K562 (cell line): ENCODE measurements around the gene NRXN3. TPM values are rescaled to one million over a fixed set of nuclear protein-coding genes. Genes with fewer than 3 reads are reported as not detected.

Experiments used
- ATAC-seq: fragments of 200-7000 bp; cut with Tn5 transposase; 3 replicates; pipeline ENCODE4 v1.9.1; 2020; ENCODE audit warnings: moderate library complexity
- BruUV-seq: library from RNA; stranded (reverse); fragments of 400-500 nt; replicated peaks from 2 replicates; lab custom pipeline; 2021; lab: Mats Ljungman, UMichigan
- CTCF ChIA-PET: fragments of 300-600 bp; formaldehyde crosslinking; extraction: SDS; loops from one replicate; lab custom pipeline; 2021; ENCODE audit warnings: low intra/inter-chr PET ratio; lab: Yijun Ruan, JAX
- POLR2A ChIA-PET: fragments of 300-600, 350-650 bp; sonication (Branson Sonifier 250); formaldehyde crosslinking; extraction: SDS; loops from one replicate; lab custom pipeline; 2021; ENCODE audit warnings: antibody characterized with exemption, inconsistent platforms; lab: Yijun Ruan, JAX
- DNase-seq, 4 experiments: peaks; one replicate each; pipeline versions ENCODE4 v3.0.0 to v3.0.0-alpha.2; 2011 to 2018; ENCODE audit warnings: low spot score in 3 of 4, mixed read lengths in 3 of 4; ENCODE audit errors: extremely low read depth in 1 of 4
- FAIRE-seq: peaks from 2 replicates; lab custom pipeline; 2011; peaks lifted over from hg19 to GRCh38; lab: Jason Lieb, UNC
- H2AFZ ChIP-seq: 2 replicates; pipeline ENCODE4 v1.6.0; 2011; ENCODE audit warnings: low read depth, low read length, control low read depth, inconsistent platforms
- H3K27ac ChIP-seq: fragments of 200-600 bp; 3 replicates; pipeline ENCODE4 v1.8.0; 2011; ENCODE audit warnings: low read depth, mild to moderate bottlenecking, control low read depth, inconsistent platforms, low read length, moderate library complexity, mixed read lengths; ENCODE audit errors: extremely low read depth
- H3K27me3 ChIP-seq, 2 experiments: fragments of 300-600 bp in 1 of 2; 2 replicates in 1 of 2; 3 replicates in 1 of 2; pipeline versions ENCODE4 v1.6.0 to v1.8.0; 2011; ENCODE audit warnings: inconsistent platforms in 2 of 2, low read length in 2 of 2, mild to moderate bottlenecking in 1 of 2, mixed read lengths in 1 of 2, moderate library complexity in 1 of 2; ENCODE audit not compliant: control insufficient read depth in 2 of 2, insufficient read depth in 2 of 2
- H3K36me3 ChIP-seq: fragments of 300-600 bp; 3 replicates; pipeline ENCODE4 v1.8.0; 2011; ENCODE audit warnings: mild to moderate bottlenecking, low read length, inconsistent platforms; ENCODE audit not compliant: control insufficient read depth, insufficient read depth
- H3K4me1 ChIP-seq, 2 experiments: fragments of 200-600 bp in 1 of 2; replicated peaks in 1 of 2; 2 replicates in 1 of 2; 3 replicates in 1 of 2; pipeline versions ENCODE4 v1.5.1 to v1.8.0; 2011; ENCODE audit warnings: inconsistent platforms in 2 of 2, low read length in 2 of 2, mild to moderate bottlenecking in 1 of 2, mixed read lengths in 1 of 2, moderate library complexity in 1 of 2; ENCODE audit not compliant: control insufficient read depth in 2 of 2, insufficient read depth in 2 of 2
- H3K4me2 ChIP-seq: 2 replicates; pipeline ENCODE4 v1.6.1; 2011; ENCODE audit warnings: low read length, control low read depth, inconsistent platforms, mixed read lengths; ENCODE audit not compliant: insufficient read depth
- H3K4me3 ChIP-seq: fragments of 200-600 bp; sonication (generic), shearing (Covaris generic); 2 replicates; pipeline ENCODE4 v1.5.1; 2016; ENCODE audit warnings: control low read depth, inconsistent platforms
- H3K79me2 ChIP-seq: fragments of 200-600 bp; 3 replicates; pipeline ENCODE4 v1.8.0; 2011; ENCODE audit warnings: low read length, inconsistent platforms; ENCODE audit not compliant: control insufficient read depth, insufficient read depth
- H3K9ac ChIP-seq, 2 experiments: 2 replicates each; pipeline versions ENCODE4 v1.6.0 to v1.6.1; 2011; ENCODE audit warnings: low read depth in 2 of 2, low read length in 2 of 2, control low read depth in 1 of 2, inconsistent platforms in 1 of 2, mild to moderate bottlenecking in 1 of 2, mixed read lengths in 1 of 2; ENCODE audit not compliant: insufficient read depth in 1 of 2
- H3K9me1 ChIP-seq: one replicate; pipeline ENCODE4 v1.6.0; 2011; ENCODE audit warnings: inconsistent platforms, mild to moderate bottlenecking, low read length, moderate library complexity; ENCODE audit not compliant: control insufficient read depth, insufficient read depth
- H3K9me3 ChIP-seq: replicated peaks from 2 replicates; pipeline ENCODE4 v1.5.1; 2011; ENCODE audit warnings: low read depth, low read length, inconsistent platforms; ENCODE audit not compliant: control insufficient read depth, insufficient read depth
- H4K20me1 ChIP-seq: replicated peaks from 2 replicates; pipeline ENCODE4 v1.6.1; 2011; ENCODE audit warnings: low read length, inconsistent platforms, mixed read lengths; ENCODE audit not compliant: control insufficient read depth, insufficient read depth
- AFF4 ChIP-seq: sonication (generic); formaldehyde crosslinking; IDR thresholded peaks from 2 replicates; pipeline ENCODE4 v1.8.0; 2023; ENCODE audit warnings: mild to moderate bottlenecking, missing genetic modification reagents
- CBFB ChIP-seq: sonication (generic); formaldehyde crosslinking; IDR thresholded peaks from 2 replicates; pipeline ENCODE4 v1.4.0; 2020; ENCODE audit warnings: mild to moderate bottlenecking, missing genetic modification reagents
- CEBPZ ChIP-seq: fragments of 150-350 bp; IDR thresholded peaks from 2 replicates; pipeline ENCODE4 v1.6.1; 2014; ENCODE audit warnings: low read depth, mild to moderate bottlenecking, low read length, borderline replicate concordance
- EZH2 ChIP-seq: IDR thresholded peaks from 2 replicates; pipeline ENCODE4 v1.6.1; 2012; ENCODE audit warnings: low read depth, mild to moderate bottlenecking, inconsistent platforms, low read length, borderline replicate concordance
- MCM7 ChIP-seq, 2 experiments: fragments of 450-650 bp; IDR thresholded peaks; 2 replicates each; pipeline ENCODE4 v1.6.1; 2016 to 2018
- NFRKB ChIP-seq: fragments of 450-650 bp; IDR thresholded peaks from 2 replicates; pipeline ENCODE4 v1.6.1; 2016; ENCODE audit warnings: low read depth
- NR3C1 ChIP-seq: sonication (generic); formaldehyde crosslinking; IDR thresholded peaks from 2 replicates; pipeline ENCODE4 v1.8.1; 2022; ENCODE audit warnings: missing genetic modification reagents
- PATZ1 ChIP-seq: fragments of 250-450 bp; sonication (Bioruptor Pico); IDR thresholded peaks from 2 replicates; pipeline ENCODE4 v1.5.0; 2020; ENCODE audit warnings: mild to moderate bottlenecking, borderline replicate concordance
- POU5F1 ChIP-seq: fragments of 150-350 bp; IDR thresholded peaks from 2 replicates; pipeline ENCODE4 v1.6.1; 2014; ENCODE audit warnings: borderline replicate concordance, low read length, low read depth, mild to moderate bottlenecking; ENCODE audit not compliant: partially characterized antibody
- PTRF ChIP-seq: fragments of 450-650 bp; IDR thresholded peaks from 2 replicates; pipeline ENCODE4 v1.6.1; 2016; ENCODE audit warnings: mild to moderate bottlenecking, missing genetic modification characterization, missing compliant biosample characterization
- ZC3H11A ChIP-seq: IDR thresholded peaks from 2 replicates; pipeline ENCODE4 v1.6.1; 2012; ENCODE audit warnings: low read depth, low read length, improper control_type of control experiment
- ZNF316 ChIP-seq: fragments of 450-650 bp; IDR thresholded peaks from 2 replicates; pipeline ENCODE4 v1.6.1; 2016
- ZNF696 ChIP-seq: fragments of 250-450 bp; sonication (Bioruptor Pico); conservative IDR thresholded peaks from 2 replicates; pipeline ENCODE4 v1.4.0; 2020; ENCODE audit warnings: mild to moderate bottlenecking, moderate library complexity
- WGBS: fragments of 100-300 bp; shearing (Covaris generic); methylation state at CpG from one replicate; pipeline ENCODE4 v1.1.6; 2016; ENCODE audit warnings: low coverage, mixed read lengths; ENCODE audit not compliant: insufficient coverage; ENCODE audit errors: missing lambda C conversion rate; 5-methylcytosine and 5-hydroxymethylcytosine counted together
- in situ Hi-C: fragments of 300-500 bp; cut with MboI; formaldehyde crosslinking; loops from 4 replicates; pipeline ENCODE4 v1.15.0; 2018; ENCODE audit warnings: inconsistent platforms, mixed read lengths
- intact Hi-C: fragments of 100-400 bp; cut with micrococcal nuclease; formaldehyde crosslinking; loops from 2 replicates; pipeline ENCODE4 v1.14.2; 2022
- polyA plus RNA-seq, 8 experiments: library from polyadenylated mRNA; depleted of rRNA in 4 of 8; stranded (reverse) in 5 of 8; unstranded in 3 of 8; fragments of >200 nt; fragmentation: Nextera tagmentation in 2 of 8; fragmentation: Illumina TruSeq in 1 of 8; extraction: Ambion mirVana in 2 of 8; extraction: Trizol in 1 of 8; gene quantifications; 2 replicates each; pipeline versions ENCODE4 v1.2.1 to v1.2.3, GENCODE V29; 2011 to 2014; ENCODE audit warnings: inconsistent platforms in 1 of 8, missing spikeins in 1 of 8
- total RNA-seq, 7 experiments: library from RNA; depleted of rRNA in 6 of 7; stranded (reverse); fragments of >200 nt in 6 of 7; fragmentation: Illumina TruSeq in 2 of 7; extraction: Trizol in 2 of 7; gene quantifications; 2 replicates each; pipeline versions ENCODE4 v1.2.1 to v1.2.3, GENCODE V29; 2011 to 2021; ENCODE audit warnings: low replicate concordance in 1 of 7
- TF ChIP-seq, protein P1 (sequence below): fragments of 450-650 bp; IDR thresholded peaks from 2 replicates; pipeline ENCODE4 v1.6.1; 2016; ENCODE audit warnings: missing biosample characterization, missing genetic modification characterization

NRXN3 gene
- total and polyA plus RNA-seq, 9 of the 15 experiments (the other 6 are each of a cell fraction or from before 2014, with no cell fraction given) = 0.09 TPM; not detected in 8

DNA sequence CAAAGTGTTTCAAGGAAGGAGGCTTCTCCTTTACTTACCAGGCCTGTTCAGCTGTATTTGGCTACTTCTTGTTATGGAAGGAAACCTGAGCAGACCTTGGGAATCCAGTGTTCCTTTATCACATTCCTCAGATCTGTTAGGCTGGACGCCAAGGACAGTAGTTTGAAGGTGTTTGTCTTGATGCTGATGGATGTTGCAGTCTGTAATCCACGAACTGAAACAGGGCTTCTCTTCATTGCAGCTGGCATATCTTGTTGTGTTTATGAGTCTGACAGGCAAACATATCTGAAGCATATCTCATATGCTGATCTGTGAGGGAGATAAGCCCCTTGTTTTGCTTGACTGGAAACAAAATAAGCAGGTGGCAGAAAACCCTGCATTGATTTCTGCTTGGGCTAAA, 904.3 kb downstream of the NRXN3 start:
- Histone ChIP-seq H3K4me2 (no peak overlapping the region), H4K20me1 (no peaks in the 10 kb centered on the region), H3K9ac (no peak overlapping the region), H3K9me3 (no peaks in the 10 kb centered on the region), H3K4me3 (no peak overlapping the region), H3K36me3 (no peaks in the 10 kb centered on the region), H2AFZ (no peak overlapping the region), H3K27me3 (no peaks in the 10 kb centered on the region), H3K9me1 (no peaks in the 10 kb centered on the region), H3K79me2 (no peaks in the 10 kb centered on the region), H3K4me1 (no peaks in the 10 kb centered on the region), H3K27ac (no peak overlapping the region)
- ATAC-seq (no peak), FAIRE-seq (no peak), DNase-seq (no peak)
- ChIA-PET POLR2A (no interaction called here), CTCF (no interaction called here)
- intact Hi-C loops (no loop called here), in situ Hi-C loops (no loop called here)
- 0% methylated on average over 1 of the region's 2 CpGs for WGBS
- BruUV-seq = no TSS peak
- no peak for TF ChIP-seq NR3C1 (CRISPR knock-in tag)
- no peak for TF ChIP-seq CEBPZ
- TF ChIP-seq NFRKB = no peak
- TF ChIP-seq AFF4 (CRISPR knock-in tag) = no peak
- TF ChIP-seq ZNF696 (CRISPR knock-in tag) = no peak
- no peak for TF ChIP-seq EZH2
- no peak for TF ChIP-seq CBFB (CRISPR knock-in tag)
- no peak for TF ChIP-seq ZNF316
- no peak for TF ChIP-seq ZC3H11A
- no peak for TF ChIP-seq PTRF (tag)
- TF ChIP-seq POU5F1 = no peak
- TF ChIP-seq PATZ1 = no peak
- TF ChIP-seq, protein P1, sequence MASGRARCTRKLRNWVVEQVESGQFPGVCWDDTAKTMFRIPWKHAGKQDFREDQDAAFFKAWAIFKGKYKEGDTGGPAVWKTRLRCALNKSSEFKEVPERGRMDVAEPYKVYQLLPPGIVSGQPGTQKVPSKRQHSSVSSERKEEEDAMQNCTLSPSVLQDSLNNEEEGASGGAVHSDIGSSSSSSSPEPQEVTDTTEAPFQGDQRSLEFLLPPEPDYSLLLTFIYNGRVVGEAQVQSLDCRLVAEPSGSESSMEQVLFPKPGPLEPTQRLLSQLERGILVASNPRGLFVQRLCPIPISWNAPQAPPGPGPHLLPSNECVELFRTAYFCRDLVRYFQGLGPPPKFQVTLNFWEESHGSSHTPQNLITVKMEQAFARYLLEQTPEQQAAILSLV (tag) = no peak
- TF ChIP-seq MCM7 (IDR thresholded peaks at IDR 0.05) = no peak
